H1 (cell line): ENCODE results near the gene GBP2. TPM values are rescaled to one million over a fixed set of nuclear protein-coding genes. Genes with fewer than 3 reads are reported as not detected.

Source experiments
- CTCF ChIA-PET: fragments of 300-600 bp; sonication (Branson Sonifier 250); formaldehyde crosslinking; loops from one replicate; lab custom pipeline; 2021; ENCODE audit not compliant: partially characterized antibody; lab: Charles Lee
- POLR2A ChIA-PET: fragments of 300-600 bp; sonication (Branson Sonifier 250); formaldehyde crosslinking; loops from one replicate; lab custom pipeline; 2021; ENCODE audit warnings: inconsistent platforms; ENCODE audit not compliant: partially characterized antibody; lab: Charles Lee
- DNase-seq, 2 experiments: peaks; one replicate each; pipeline versions ENCODE4 v3.0.0 to v3.0.0-alpha.2; 2010 to 2022; ENCODE audit warnings: low spot score in 2 of 2, low read depth in 1 of 2, mixed read lengths in 1 of 2
- FAIRE-seq: peaks from 2 replicates; lab custom pipeline; 2011; peaks lifted over from hg19 to GRCh38; lab: Jason Lieb, UNC
- H2AFZ ChIP-seq: 2 replicates; pipeline ENCODE4 v1.8.1; 2012; ENCODE audit warnings: low read length, inconsistent platforms
- H2AK5ac ChIP-seq: 2 replicates; pipeline ENCODE4 v1.6.1; 2013; ENCODE audit warnings: low read depth, low read length
- H2BK120ac ChIP-seq: replicated peaks from 2 replicates; pipeline ENCODE3; 2013; ENCODE audit warnings: low read depth, low read length, inconsistent platforms
- H2BK12ac ChIP-seq: 2 replicates; pipeline ENCODE4 v1.6.1; 2013; ENCODE audit warnings: low read depth, low read length
- H2BK15ac ChIP-seq: 2 replicates; pipeline ENCODE4 v1.6.1; 2013; ENCODE audit warnings: low read length
- H2BK20ac ChIP-seq: 2 replicates; pipeline ENCODE4 v1.6.1; 2013; ENCODE audit warnings: low read length
- H2BK5ac ChIP-seq: 2 replicates; pipeline ENCODE4 v1.6.1; 2013; ENCODE audit warnings: low read depth, low read length
- H3K14ac ChIP-seq: 2 replicates; pipeline ENCODE4 v1.6.1; 2013; ENCODE audit warnings: inconsistent platforms; ENCODE audit not compliant: insufficient read length
- H3K18ac ChIP-seq: 2 replicates; pipeline ENCODE4 v1.6.1; 2013; ENCODE audit warnings: low read length; ENCODE audit errors: extremely low read depth
- H3K23ac ChIP-seq: 2 replicates; pipeline ENCODE4 v1.6.1; 2013; ENCODE audit warnings: inconsistent platforms; ENCODE audit not compliant: insufficient read length
- H3K23me2 ChIP-seq: 2 replicates; pipeline ENCODE4 v1.6.1; 2013; ENCODE audit warnings: low read depth, low read length
- H3K27ac ChIP-seq: 2 replicates; pipeline ENCODE4 v1.6.1; 2011; ENCODE audit warnings: low read depth, low read length, inconsistent platforms
- H3K27me3 ChIP-seq, 4 experiments: replicated peaks in 1 of 4; 1 replicate in 1 of 4; 2 replicates in 3 of 4; pipeline versions ENCODE4 v1.6.1 to v1.8.1; 2011 to 2013; ENCODE audit warnings: low read length in 3 of 4, mild to moderate bottlenecking in 3 of 4, inconsistent platforms in 2 of 4, mixed read lengths in 2 of 4, moderate library complexity in 1 of 4; ENCODE audit not compliant: control insufficient read depth in 3 of 4, insufficient read depth in 3 of 4; ENCODE audit errors: extremely low read depth in 1 of 4
- H3K36me3 ChIP-seq, 4 experiments: 2 replicates each; pipeline versions ENCODE4 v1.6.1 to v1.8.1; 2011 to 2013; ENCODE audit warnings: mild to moderate bottlenecking in 4 of 4, low read length in 3 of 4, moderate library complexity in 2 of 4, control low read depth in 1 of 4, inconsistent platforms in 1 of 4; ENCODE audit not compliant: insufficient read depth in 4 of 4, control insufficient read depth in 2 of 4
- H3K4ac ChIP-seq: replicated peaks from 2 replicates; pipeline ENCODE3; 2013; ENCODE audit warnings: low read length, low read depth, mixed read lengths, inconsistent platforms; ENCODE audit not compliant: insufficient read length
- H3K4me1 ChIP-seq, 4 experiments: replicated peaks in 1 of 4; 1 replicate in 1 of 4; 2 replicates in 3 of 4; pipeline versions ENCODE4 v1.6.1 to v1.8.1; 2011 to 2013; ENCODE audit warnings: low read length in 3 of 4, inconsistent platforms in 2 of 4, mixed read lengths in 1 of 4; ENCODE audit not compliant: insufficient read depth in 4 of 4, control insufficient read depth in 3 of 4
- H3K4me2 ChIP-seq, 2 experiments: 2 replicates each; pipeline versions ENCODE4 v1.6.1 to v1.8.1; 2011 to 2013; ENCODE audit warnings: low read depth in 2 of 2, low read length in 2 of 2, control low read depth in 1 of 2, inconsistent platforms in 1 of 2, mild to moderate bottlenecking in 1 of 2; ENCODE audit not compliant: insufficient read depth in 1 of 2
- H3K4me3 ChIP-seq, 4 experiments: fragments of 200-600, 300-600 bp in 1 of 4; sonication (generic), shearing (Covaris generic), sonication (Bioruptor Twin) in 1 of 4; 2 replicates each; pipeline versions ENCODE4 v1.5.1 to v1.8.1; 2011 to 2016; ENCODE audit warnings: low read length in 4 of 4, low read depth in 3 of 4, control low read depth in 2 of 4, inconsistent platforms in 2 of 4, mild to moderate bottlenecking in 2 of 4, mixed read lengths in 1 of 4, moderate library complexity in 1 of 4; ENCODE audit not compliant: insufficient read depth in 2 of 4; ENCODE audit errors: extremely low read depth in 1 of 4
- H3K56ac ChIP-seq: replicated peaks from 2 replicates; pipeline ENCODE3; 2013; ENCODE audit warnings: low read depth, mild to moderate bottlenecking, mixed read lengths, low read length, inconsistent platforms; ENCODE audit not compliant: insufficient read length
- H3K79me1 ChIP-seq: 2 replicates; pipeline ENCODE4 v1.6.1; 2013; ENCODE audit warnings: low read depth, low read length, control low read depth
- H3K79me2 ChIP-seq, 2 experiments: 2 replicates each; pipeline versions ENCODE4 v1.6.1 to v1.8.1; 2012 to 2013; ENCODE audit warnings: low read length in 2 of 2, mild to moderate bottlenecking in 2 of 2, inconsistent platforms in 1 of 2; ENCODE audit not compliant: insufficient read depth in 2 of 2, control insufficient read depth in 1 of 2
- H3K9ac ChIP-seq, 4 experiments: replicated peaks in 1 of 4; 1 replicate in 1 of 4; 2 replicates in 3 of 4; pipeline versions ENCODE4 v1.6.1 to v1.8.1; 2011 to 2013; ENCODE audit warnings: low read depth in 3 of 4, low read length in 3 of 4, control low read depth in 2 of 4, mild to moderate bottlenecking in 2 of 4, moderate library complexity in 2 of 4, inconsistent platforms in 1 of 4; ENCODE audit errors: extremely low read depth in 1 of 4
- H3K9me3 ChIP-seq, 2 experiments: 2 replicates each; pipeline versions ENCODE4 v1.6.1 to v1.8.1; 2012 to 2013; ENCODE audit warnings: mild to moderate bottlenecking in 2 of 2, moderate library complexity in 2 of 2, control low read depth in 1 of 2, inconsistent platforms in 1 of 2, low read depth in 1 of 2, low read length in 1 of 2, mixed read lengths in 1 of 2; ENCODE audit not compliant: insufficient read depth in 2 of 2
- H4K20me1 ChIP-seq, 2 experiments: replicated peaks in 1 of 2; 2 replicates each; pipeline versions ENCODE3 to v1.8.1; 2011 to 2013; ENCODE audit warnings: inconsistent platforms in 2 of 2, low read length in 2 of 2, mild to moderate bottlenecking in 1 of 2; ENCODE audit not compliant: insufficient read depth in 2 of 2, control insufficient read depth in 1 of 2
- H4K5ac ChIP-seq: 2 replicates; pipeline ENCODE4 v1.6.1; 2013; ENCODE audit warnings: low read length, low read depth, mixed read lengths, inconsistent platforms; ENCODE audit not compliant: insufficient read length
- H4K8ac ChIP-seq: 2 replicates; pipeline ENCODE4 v1.8.0; 2013; ENCODE audit warnings: mild to moderate bottlenecking, moderate library complexity, low read length, inconsistent platforms; ENCODE audit not compliant: insufficient read depth; ENCODE audit errors: extremely low read depth
- H4K91ac ChIP-seq: replicated peaks from 2 replicates; pipeline ENCODE3; 2013; ENCODE audit warnings: low read length, mixed read lengths, inconsistent platforms; ENCODE audit not compliant: insufficient read length
- CEBPB ChIP-seq: IDR thresholded peaks from 2 replicates; pipeline ENCODE4 v1.6.1; 2012; ENCODE audit warnings: low read depth, low read length
- SP2 ChIP-seq: IDR thresholded peaks from 2 replicates; pipeline ENCODE4 v1.6.1; 2012; ENCODE audit warnings: mild to moderate bottlenecking, low read length, inconsistent platforms
- TCF12 ChIP-seq: IDR thresholded peaks from 2 replicates; pipeline ENCODE4 v1.6.1; 2011; ENCODE audit warnings: low read depth, mild to moderate bottlenecking, low read length
- WGBS, 2 experiments: shearing (Covaris generic) in 1 of 2; methylation state at CpG; one replicate each; pipeline versions ENCODE4 v1.1.6 to v1.1.7; 2013 to 2015; ENCODE audit warnings: low lambda C conversion rate in 2 of 2, mixed read lengths in 2 of 2, inconsistent platforms in 1 of 2, low coverage in 1 of 2, missing lambda C conversion rate in 1 of 2; ENCODE audit not compliant: insufficient replicate concordance in 2 of 2, insufficient coverage in 1 of 2, insufficient read length in 1 of 2; ENCODE audit errors: extremely low coverage in 1 of 2, missing lambda C conversion rate in 1 of 2; 5-methylcytosine and 5-hydroxymethylcytosine counted together
- polyA plus RNA-seq, 7 experiments: library from polyadenylated mRNA; depleted of rRNA in 3 of 7; stranded (reverse) in 5 of 7; unstranded in 2 of 7; fragments of >200 nt in 5 of 7; fragments of 200-250 nt in 2 of 7; gene quantifications; 1 replicate in 5 of 7; 2 replicates in 1 of 7; 4 replicates in 1 of 7; pipeline versions ENCODE4 v1.2.1 to v1.2.3, GENCODE V29; 2011 to 2013; ENCODE audit warnings: missing spikeins in 2 of 7, mixed read lengths in 2 of 7
- total RNA-seq: library from RNA; stranded (reverse); fragmentation: NEBNext Ultra II Directional; extraction: Animal tissue kit (Norgen Biotek cat#: 25700); gene quantifications from 2 replicates; pipeline ENCODE4 v1.2.1, GENCODE V29; 2021
- TF ChIP-seq, protein P1 (sequence below): IDR thresholded peaks from 2 replicates; pipeline ENCODE4 v1.6.1; 2012; ENCODE audit warnings: inconsistent platforms

Gene GBP2
- total and polyA plus RNA-seq, 2 of the 8 experiments (the other 6 are each of a cell fraction or from before 2014, with no cell fraction given), result not detected

DNA sequence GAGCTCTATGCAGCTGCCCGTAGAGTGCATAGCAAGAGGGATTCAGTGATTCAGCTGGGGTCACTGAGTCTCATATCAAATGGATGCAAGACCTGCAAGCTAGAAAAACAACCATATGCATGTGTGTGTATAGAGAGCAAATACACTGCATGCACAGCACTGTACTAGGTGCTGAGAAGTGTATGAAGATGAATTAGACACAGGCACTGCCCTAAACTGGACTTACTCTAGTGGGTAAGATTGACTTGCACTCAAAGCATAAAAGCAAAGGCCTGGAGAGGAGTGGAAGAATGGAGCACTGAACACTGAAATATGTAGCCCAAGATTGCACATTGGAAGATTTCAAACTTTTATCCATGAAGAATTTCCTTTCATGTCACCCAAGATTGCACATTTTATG is 55.4 kb downstream of the GBP2 start:
- no peaks in the 10 kb centered on the region for H3K9me3 ChIP-seq
- FAIRE-seq, result no peak
- WGBS, 2 experiments, result 100% methylated on average over 1 of the region's 1 CpG; no CpG with 5 or more reads in 1 of the 2 experiments
- no peak overlapping the region for H2BK5ac ChIP-seq
- no peaks in the 10 kb centered on the region for H3K79me2 ChIP-seq
- POLR2A ChIA-PET, result no interaction called here
- no peak overlapping the region for H2BK15ac ChIP-seq
- no peaks in the 10 kb centered on the region for H3K27me3 ChIP-seq
- H2AK5ac ChIP-seq, result no peak overlapping the region
- H4K91ac ChIP-seq, result no peak overlapping the region
- H2BK20ac ChIP-seq, result no peak overlapping the region
- no peak overlapping the region for H2BK12ac ChIP-seq
- no peak overlapping the region for H3K23ac ChIP-seq
- H3K9ac ChIP-seq, result no peak overlapping the region
- no peak overlapping the region for H3K4ac ChIP-seq
- H2AFZ ChIP-seq, result no peak overlapping the region
- no peak overlapping the region for H3K4me2 ChIP-seq
- H4K8ac ChIP-seq, result no peak overlapping the region
- no peaks in the 10 kb centered on the region for H3K4me1 ChIP-seq
- H3K18ac ChIP-seq, result no peak overlapping the region
- no peak overlapping the region for H3K4me3 ChIP-seq
- TF ChIP-seq, protein P1, sequence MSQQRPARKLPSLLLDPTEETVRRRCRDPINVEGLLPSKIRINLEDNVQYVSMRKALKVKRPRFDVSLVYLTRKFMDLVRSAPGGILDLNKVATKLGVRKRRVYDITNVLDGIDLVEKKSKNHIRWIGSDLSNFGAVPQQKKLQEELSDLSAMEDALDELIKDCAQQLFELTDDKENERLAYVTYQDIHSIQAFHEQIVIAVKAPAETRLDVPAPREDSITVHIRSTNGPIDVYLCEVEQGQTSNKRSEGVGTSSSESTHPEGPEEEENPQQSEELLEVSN, result no peak
- TF ChIP-seq SP2 (no peak), CEBPB (no peak), TCF12 (no peak)
- no peaks in the 10 kb centered on the region for H3K36me3 ChIP-seq
- no peak overlapping the region for H4K5ac ChIP-seq
- CTCF ChIA-PET, result interaction anchor here (1.6 kb wide), 1 partner anchor 14 kb away, joined by 3 read pairs; no protein-coding TSS in a partner anchor
- H3K27ac ChIP-seq, result no peak overlapping the region
- H3K14ac ChIP-seq, result no peak overlapping the region
- H4K20me1 ChIP-seq, result no peaks in the 10 kb centered on the region
- H3K23me2 ChIP-seq, result no peaks in the 10 kb centered on the region
- no peak overlapping the region for H2BK120ac ChIP-seq
- H3K79me1 ChIP-seq, result no peaks in the 10 kb centered on the region
- no peak for DNase-seq
- H3K56ac ChIP-seq, result no peak overlapping the region
